Endothelial cell of hepatic sinusoid (primary cell): ENCODE measurements around the gene IQUB.
"Not testable (repeated sequence)": the region's sequence is repeated elsewhere in the genome, so short reads cannot be mapped to it uniquely, and the experiment has no call there.

Source experiments
- in situ Hi-C: cut with HindIII; loops from 2 replicates; pipeline ENCODE4 v1.10.0; 2017; ENCODE audit warnings: low sequenced_read_pairs

IQUB gene

GRCh38 chr7:123424463-123424862 lies 109.9 kb downstream of the IQUB start:
- in situ Hi-C loops, result no loop called here

GRCh38 chr7:123423622-123424021 lies 110.8 kb downstream of the IQUB start:
- in situ Hi-C loops, result no loop called here

GRCh38 chr7:123417580-123417979 lies 116.8 kb downstream of the IQUB start:
- in situ Hi-C loops, result no loop called here

GRCh38 chr7:123415625-123416024 lies 118.8 kb downstream of the IQUB start:
- in situ Hi-C loops, result no loop called here

- in situ Hi-C loops, result loop anchor here (5.0 kb wide), 1 partner anchor 73 kb away; no protein-coding TSS in a partner anchor
Measured at GRCh38 chr7:123410273-123410904, 124.0 kb downstream of the IQUB start.

- in situ Hi-C loops, result not testable (repeated sequence)
Measured at GRCh38 chr7:123407951-123408350, 126.4 kb downstream of the IQUB start.
